NCI-H1105 (cell line): Measurements from ENCODE around the gene PIAS2.
"Not testable (repeated sequence)": the region's sequence is repeated elsewhere in the genome, so short reads cannot be mapped to it uniquely, and the experiment has no call there.

Source experiments
- DNase-seq: peaks from one replicate; lab custom pipeline; 2025; lab: John Stamatoyannopoulos, UW

PIAS2 gene

GRCh38 chr18:46909497-46909896, 7.8 kb downstream of the PIAS2 start:
- no peak for DNase-seq

- no peak for DNase-seq
Measured at GRCh38 chr18:46903406-46903805, 13.9 kb downstream of the PIAS2 start.

- no peak for DNase-seq
Measured at GRCh38 chr18:46899274-46899948, 17.9 kb downstream of the PIAS2 start.

GRCh38 chr18:46894124-46894523, 23.2 kb downstream of the PIAS2 start:
- DNase-seq, result no peak

GRCh38 chr18:46893360-46893759, 23.9 kb downstream of the PIAS2 start:
- DNase-seq, result no peak

GRCh38 chr18:46892842-46893241, 24.5 kb downstream of the PIAS2 start:
- DNase-seq, result no peak

- DNase-seq, result no peak
Measured at GRCh38 chr18:46891742-46892214, 25.5 kb downstream of the PIAS2 start.

GRCh38 chr18:46888965-46889364, 28.3 kb downstream of the PIAS2 start:
- no peak for DNase-seq

GRCh38 chr18:46886893-46887292, 30.4 kb downstream of the PIAS2 start:
- no peak for DNase-seq

GRCh38 chr18:46883180-46883579, 34.1 kb downstream of the PIAS2 start:
- no peak for DNase-seq

- DNase-seq, result no peak
Measured at GRCh38 chr18:46877329-46877987, 39.8 kb downstream of the PIAS2 start.

GRCh38 chr18:46868169-46868921, 49.0 kb downstream of the PIAS2 start:
- DNase-seq, result no peak

GRCh38 chr18:46867367-46868143, 49.8 kb downstream of the PIAS2 start:
- no peak for DNase-seq

GRCh38 chr18:46866523-46866922, 50.8 kb downstream of the PIAS2 start:
- no peak for DNase-seq

GRCh38 chr18:46865245-46865644, 52.1 kb downstream of the PIAS2 start:
- not testable (repeated sequence) for DNase-seq

- DNase-seq, result no peak
Measured at GRCh38 chr18:46859855-46860254, 57.5 kb downstream of the PIAS2 start.

GRCh38 chr18:46858290-46858689, 59.0 kb downstream of the PIAS2 start:
- DNase-seq, result no peak

GRCh38 chr18:46856973-46857372, 60.3 kb downstream of the PIAS2 start:
- peak; percentile 4 for DNase-seq

- DNase-seq, result no peak
Measured at GRCh38 chr18:46849007-46849406, 68.3 kb downstream of the PIAS2 start.

- no peak for DNase-seq
Measured at GRCh38 chr18:46843372-46843771, 73.9 kb downstream of the PIAS2 start.

GRCh38 chr18:46842583-46842982, 74.7 kb downstream of the PIAS2 start:
- no peak for DNase-seq

- no peak for DNase-seq
Measured at GRCh38 chr18:46833899-46834298, 83.4 kb downstream of the PIAS2 start.
